ENCODE data around the gene AKAP7.

The AKAP7 gene

GRCh38 chr6:131210469-131210868, 75.2 kb downstream of the AKAP7 start:
- no peak overlapping the region for H2AFZ ChIP-seq (ENCODE audit: low read length)
- H3K27me3 ChIP-seq (ENCODE audit: insufficient read depth, low read length): no peaks in the 10 kb centered on the region
- H3K4me1 ChIP-seq (ENCODE audit: insufficient read depth, low read length, severe bottlenecking): no peaks in the 10 kb centered on the region
- H3K79me2 ChIP-seq (ENCODE audit: insufficient read depth, low read length): no peaks in the 10 kb centered on the region
- TF ChIP-seq EZH2 (IDR thresholded peaks at IDR 0.05; ENCODE audit: borderline replicate concordance, low read length): no peak
- TF ChIP-seq CTCF (IDR thresholded peaks at IDR 0.05; ENCODE audit: low read length): no peak
- no peak overlapping the region for H3K27ac ChIP-seq (ENCODE audit: low read depth, low read length, poor library complexity, severe bottlenecking)
- no peaks in the 10 kb centered on the region for H4K20me1 ChIP-seq (ENCODE audit: insufficient read depth, low read length)
- H3K4me2 ChIP-seq (ENCODE audit: low read length): no peak overlapping the region
- no peak overlapping the region for H3K9ac ChIP-seq (ENCODE audit: low read length)
- no peaks in the 10 kb centered on the region for H3K9me2 ChIP-seq (ENCODE audit: low read depth, low read length)
- H3K36me3 ChIP-seq (ENCODE audit: insufficient read depth, low read length): no peaks in the 10 kb centered on the region
- H3F3A ChIP-seq (ENCODE audit: insufficient read depth, low read length): no peaks in the 10 kb centered on the region
- H3K4me3 ChIP-seq (ENCODE audit: low read depth, low read length, poor library complexity, severe bottlenecking): no peak overlapping the region
- H3K9me3 ChIP-seq (ENCODE audit: low read length): no peaks in the 10 kb centered on the region

GRCh38 chr6:131212024-131212423, 76.8 kb downstream of the AKAP7 start:
- H2AFZ ChIP-seq (ENCODE audit: low read length): no peak overlapping the region
- H4K20me1 ChIP-seq (ENCODE audit: insufficient read depth, low read length): no peaks in the 10 kb centered on the region
- no peak overlapping the region for H3K4me3 ChIP-seq (ENCODE audit: low read depth, low read length, poor library complexity, severe bottlenecking)
- H3K4me2 ChIP-seq (ENCODE audit: low read length): no peak overlapping the region
- no peak overlapping the region for H3K9ac ChIP-seq (ENCODE audit: low read length)
- no peaks in the 10 kb centered on the region for H3K27me3 ChIP-seq (ENCODE audit: insufficient read depth, low read length)
- no peaks in the 10 kb centered on the region for H3K36me3 ChIP-seq (ENCODE audit: insufficient read depth, low read length)
- no peaks in the 10 kb centered on the region for H3F3A ChIP-seq (ENCODE audit: insufficient read depth, low read length)
- no peaks in the 10 kb centered on the region for H3K9me2 ChIP-seq (ENCODE audit: low read depth, low read length)
- H3K79me2 ChIP-seq (ENCODE audit: insufficient read depth, low read length): no peaks in the 10 kb centered on the region
- no peak overlapping the region for H3K27ac ChIP-seq (ENCODE audit: low read depth, low read length, poor library complexity, severe bottlenecking)
- no peak for TF ChIP-seq EZH2 (IDR thresholded peaks at IDR 0.05; ENCODE audit: borderline replicate concordance, low read length)
- TF ChIP-seq CTCF (IDR thresholded peaks at IDR 0.05; ENCODE audit: low read length): no peak
- no peaks in the 10 kb centered on the region for H3K9me3 ChIP-seq (ENCODE audit: low read length)
- no peaks in the 10 kb centered on the region for H3K4me1 ChIP-seq (ENCODE audit: insufficient read depth, low read length, severe bottlenecking)

DNA sequence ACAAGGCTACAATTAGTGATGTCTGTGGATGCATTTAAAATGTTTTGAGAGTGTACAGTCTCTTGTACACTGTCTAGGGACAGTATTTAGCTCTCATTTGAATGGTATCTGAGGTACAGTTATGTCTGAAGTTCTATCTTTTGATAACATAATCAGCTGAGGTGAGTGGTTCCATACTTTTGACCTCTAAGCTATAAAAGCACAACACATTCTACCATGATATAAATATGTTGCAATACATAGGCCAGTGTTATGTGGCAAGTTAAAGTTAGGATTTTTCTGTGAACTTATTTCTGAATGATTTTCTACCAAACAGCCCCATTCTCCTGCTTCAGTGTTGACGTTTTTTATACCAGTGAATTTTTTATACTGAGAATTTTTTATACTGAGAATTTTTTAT, 77.6 kb downstream of the AKAP7 start:
- Histone ChIP-seq H3K4me3 (ENCODE audit: low read depth, low read length, poor library complexity, severe bottlenecking) (no peak overlapping the region), H3K36me3 (ENCODE audit: insufficient read depth, low read length) (no peaks in the 10 kb centered on the region), H3K27ac (ENCODE audit: low read depth, low read length, poor library complexity, severe bottlenecking) (no peak overlapping the region), H4K20me1 (ENCODE audit: insufficient read depth, low read length) (no peaks in the 10 kb centered on the region), H3K4me2 (ENCODE audit: low read length) (no peak overlapping the region), H3K9me3 (ENCODE audit: low read length) (no peaks in the 10 kb centered on the region), H2AFZ (ENCODE audit: low read length) (no peak overlapping the region), H3K4me1 (ENCODE audit: insufficient read depth, low read length, severe bottlenecking) (no peaks in the 10 kb centered on the region), H3K9me2 (ENCODE audit: low read depth, low read length) (no peaks in the 10 kb centered on the region), H3K27me3 (ENCODE audit: insufficient read depth, low read length) (no peaks in the 10 kb centered on the region), H3K9ac (ENCODE audit: low read length) (no peak overlapping the region), H3F3A (ENCODE audit: insufficient read depth, low read length) (no peaks in the 10 kb centered on the region), H3K79me2 (ENCODE audit: insufficient read depth, low read length) (no peaks in the 10 kb centered on the region)
- TF ChIP-seq CTCF (IDR thresholded peaks at IDR 0.05; ENCODE audit: low read length) (no peak), EZH2 (IDR thresholded peaks at IDR 0.05; ENCODE audit: borderline replicate concordance, low read length) (no peak)

Measured in OCI-LY1 (cell line).